HG03196 (cell line): ENCODE measurements around the gene RARS2.
"Not testable (repeated sequence)": the region's sequence is repeated elsewhere in the genome, so short reads cannot be mapped to it uniquely, and the experiment has no call there.

ENCODE experiments used
- ATAC-seq: cut with Tn5 transposase; IDR thresholded peaks from one replicate; pipeline ENCODE4 v1.9.1; 2021; ENCODE audit not compliant: unreplicated experiment

RARS2 gene

GRCh38 chr6:87589693-87590416 is at the start of gene RARS2, which contains the start of gene ORC3:
Gene RARS2 (minus strand): TSS chr6:87589987. CDS start chr6:87589957, 30 bp downstream.
Gene ORC3 (plus strand): TSS chr6:87590135. CDS start chr6:87590169, 34 bp downstream.
- ATAC-seq, result peak; percentile 100

GRCh38 chr6:87639373-87639772 is 49.6 kb upstream of the RARS2 start:
- ATAC-seq, result no peak

- ATAC-seq, result no peak
These were observed 47.3 kb upstream of the RARS2 start for GRCh38 chr6:87637106-87637505.

- ATAC-seq, result no peak
These were observed 46.5 kb upstream of the RARS2 start for GRCh38 chr6:87636315-87636714.

- ATAC-seq, result no peak
These were observed 44.1 kb upstream of the RARS2 start for GRCh38 chr6:87633851-87634250.

- ATAC-seq, result no peak
These were observed 41.0 kb upstream of the RARS2 start for GRCh38 chr6:87630746-87631145.

GRCh38 chr6:87628881-87629280 is 39.1 kb upstream of the RARS2 start:
- no peak for ATAC-seq

- ATAC-seq, result no peak
These were observed 38.6 kb upstream of the RARS2 start for GRCh38 chr6:87628424-87628823.

- no peak for ATAC-seq
These were observed 33.5 kb upstream of the RARS2 start for GRCh38 chr6:87623248-87623647.

- no peak for ATAC-seq
These were observed 28.7 kb upstream of the RARS2 start for GRCh38 chr6:87618531-87618930.

- ATAC-seq, result no peak
These were observed 27.6 kb upstream of the RARS2 start for GRCh38 chr6:87617405-87617804.

- not testable (repeated sequence) for ATAC-seq
These were observed 23.2 kb upstream of the RARS2 start for GRCh38 chr6:87613018-87613417.

GRCh38 chr6:87608802-87609201 is 19.0 kb upstream of the RARS2 start:
- ATAC-seq, result no peak

GRCh38 chr6:87606199-87606598 is 16.4 kb upstream of the RARS2 start:
- no peak for ATAC-seq

GRCh38 chr6:87600576-87600975 is 10.8 kb upstream of the RARS2 start:
- ATAC-seq, result no peak

- no peak for ATAC-seq
These were observed 1.2 kb upstream of the RARS2 start for GRCh38 chr6:87590990-87591389.

- no peak for ATAC-seq
These were observed 662 bp upstream of the RARS2 start for GRCh38 chr6:87590417-87590880.

- no peak for ATAC-seq
These were observed 905 bp downstream of the RARS2 start for GRCh38 chr6:87588756-87589407.

- ATAC-seq, result no peak
These were observed 3.3 kb downstream of the RARS2 start for GRCh38 chr6:87586371-87587077.

GRCh38 chr6:87583822-87584221 is 6.0 kb downstream of the RARS2 start:
- ATAC-seq, result no peak

- no peak for ATAC-seq
These were observed 14.4 kb downstream of the RARS2 start for GRCh38 chr6:87575423-87575822.
